Ectodermal cell (in vitro differentiated cells): Measurements from ENCODE around the gene LINGO3.
"Not testable (repeated sequence)": the region's sequence is repeated elsewhere in the genome, so short reads cannot be mapped to it uniquely, and the experiment has no call there.

ENCODE experiments used
- H3K27ac ChIP-seq: 2 replicates; pipeline ENCODE4 v1.7.0; 2013; ENCODE audit warnings: mild to moderate bottlenecking, low read depth, low read length; ENCODE audit not compliant: insufficient read depth, poor library complexity, severe bottlenecking
- H3K27me3 ChIP-seq: 2 replicates; pipeline ENCODE4 v1.7.0; 2013; ENCODE audit warnings: mild to moderate bottlenecking, low read length; ENCODE audit not compliant: insufficient read depth, control insufficient read depth, poor library complexity, severe bottlenecking
- H3K36me3 ChIP-seq: one replicate; pipeline ENCODE4 v1.7.0; 2013; ENCODE audit warnings: low read length; ENCODE audit not compliant: control insufficient read depth, insufficient read depth
- H3K4me1 ChIP-seq: one replicate; pipeline ENCODE4 v1.7.0; 2013; ENCODE audit warnings: low read length; ENCODE audit not compliant: control insufficient read depth, insufficient read depth
- H3K4me3 ChIP-seq: 2 replicates; pipeline ENCODE4 v1.7.0; 2013; ENCODE audit warnings: low read depth, low read length, control low read depth; ENCODE audit not compliant: insufficient read depth
- H3K9me3 ChIP-seq: 2 replicates; pipeline ENCODE4 v1.7.0; 2013; ENCODE audit warnings: mild to moderate bottlenecking, low read length, moderate library complexity; ENCODE audit not compliant: control insufficient read depth
- WGBS, 2 experiments: methylation state at CpG; one replicate each; pipeline ENCODE4 v1.1.7; 2013; ENCODE audit warnings: missing lambda C conversion rate in 2 of 2; 5-methylcytosine and 5-hydroxymethylcytosine counted together

LINGO3 gene

GRCh38 chr19:2349818-2350217 is 41.9 kb upstream of the LINGO3 start:
- not testable (repeated sequence) for H3K4me1 ChIP-seq, H3K4me3 ChIP-seq, H3K9me3 ChIP-seq, H3K27ac ChIP-seq, H3K36me3 ChIP-seq, H3K27me3 ChIP-seq
- 90 to 92% methylated on average over 24 of the region's 24 CpGs for WGBS, 2 experiments

- WGBS, 2 experiments = 86 to 87% methylated on average over 25 of the region's 25 CpGs
These were observed 38.1 kb upstream of the LINGO3 start for GRCh38 chr19:2345794-2346663.

GRCh38 chr19:2345076-2345475 is 37.1 kb upstream of the LINGO3 start:
- 95% methylated on average over 17 of the region's 17 CpGs for WGBS, 2 experiments
- Histone ChIP-seq H3K4me3 (no peak overlapping the region), H3K9me3 (no peaks in the 10 kb centered on the region), H3K36me3 (no peaks in the 10 kb centered on the region), H3K4me1 (no peaks in the 10 kb centered on the region), H3K27ac (no peak overlapping the region), H3K27me3 (no peaks in the 10 kb centered on the region)

More at GRCh38 chr19:2345794-2346663, 38.1 kb upstream of the LINGO3 start:
- no peaks in the 10 kb centered on the region for H3K27me3 ChIP-seq
- H3K36me3 ChIP-seq = no peaks in the 10 kb centered on the region
- H3K4me1 ChIP-seq = no peaks in the 10 kb centered on the region
- H3K9me3 ChIP-seq = no peaks in the 10 kb centered on the region
- H3K4me3 ChIP-seq = no peak overlapping the region
- H3K27ac ChIP-seq = no peak overlapping the region

- no peak overlapping the region for H3K27ac ChIP-seq
- 95 to 96% methylated on average over 24 of the region's 24 CpGs for WGBS, 2 experiments
These were observed 36.5 kb upstream of the LINGO3 start for GRCh38 chr19:2344381-2344870.

GRCh38 chr19:2343289-2343982 is 35.5 kb upstream of the LINGO3 start:
- Histone ChIP-seq H3K27me3 (no peaks in the 10 kb centered on the region), H3K9me3 (no peaks in the 10 kb centered on the region), H3K4me3 (no peak overlapping the region), H3K27ac (no peak overlapping the region), H3K36me3 (no peaks in the 10 kb centered on the region), H3K4me1 (no peaks in the 10 kb centered on the region)
- 94 to 96% methylated on average over 31 of the region's 31 CpGs for WGBS, 2 experiments

More at GRCh38 chr19:2344381-2344870, 36.5 kb upstream of the LINGO3 start:
- Histone ChIP-seq H3K4me1 (no peaks in the 10 kb centered on the region), H3K9me3 (no peaks in the 10 kb centered on the region), H3K36me3 (no peaks in the 10 kb centered on the region), H3K4me3 (no peak overlapping the region), H3K27me3 (no peaks in the 10 kb centered on the region)

GRCh38 chr19:2342656-2343288 is 34.8 kb upstream of the LINGO3 start:
- Histone ChIP-seq H3K4me1 (no peaks in the 10 kb centered on the region), H3K27ac (no peak overlapping the region), H3K27me3 (no peaks in the 10 kb centered on the region), H3K36me3 (no peaks in the 10 kb centered on the region), H3K4me3 (no peak overlapping the region), H3K9me3 (no peaks in the 10 kb centered on the region)
- WGBS, 2 experiments = 95% methylated on average over 29 of the region's 29 CpGs

- WGBS, 2 experiments = 93 to 94% methylated on average over 15 of the region's 15 CpGs
- Histone ChIP-seq H3K9me3 (no peaks in the 10 kb centered on the region), H3K27me3 (no peaks in the 10 kb centered on the region), H3K27ac (no peak overlapping the region), H3K36me3 (no peaks in the 10 kb centered on the region), H3K4me3 (no peak overlapping the region), H3K4me1 (peaks cover 5% of the 10 kb centered on the region)
These were observed 34.0 kb upstream of the LINGO3 start for GRCh38 chr19:2341982-2342381.

- Histone ChIP-seq H3K27ac (no peak overlapping the region), H3K27me3 (no peaks in the 10 kb centered on the region), H3K4me3 (no peak overlapping the region), H3K4me1 (peaks cover 5% of the 10 kb centered on the region), H3K9me3 (no peaks in the 10 kb centered on the region), H3K36me3 (no peaks in the 10 kb centered on the region)
- 96% methylated on average over 24 of the region's 24 CpGs for WGBS, 2 experiments
These were observed 33.3 kb upstream of the LINGO3 start for GRCh38 chr19:2341244-2341751.

GRCh38 chr19:2340496-2341243 is 32.7 kb upstream of the LINGO3 start:
- Histone ChIP-seq H3K9me3 (no peaks in the 10 kb centered on the region), H3K4me1 (peaks cover 5% of the 10 kb centered on the region), H3K27ac (no peak overlapping the region), H3K27me3 (no peaks in the 10 kb centered on the region), H3K4me3 (no peak overlapping the region), H3K36me3 (no peaks in the 10 kb centered on the region)
- WGBS, 2 experiments = 93 to 94% methylated on average over 38 of the region's 38 CpGs
